NT2/D1 (cell line): ENCODE results near the gene PPARGC1A.

Experiments
- YY1 ChIP-seq: IDR thresholded peaks from 2 replicates; pipeline ENCODE4 v1.6.1; 2011; ENCODE audit not compliant: insufficient read length, insufficient read depth
- ZNF274 ChIP-seq: IDR thresholded peaks from 2 replicates; pipeline ENCODE4 v1.6.1; 2011; ENCODE audit warnings: mild to moderate bottlenecking, low read depth, low read length

GRCh38 chr4:23887173-23887572 lies 2.7 kb downstream of the PPARGC1A start:
- no peak for TF ChIP-seq YY1
- no peak for TF ChIP-seq ZNF274
